T-helper 1 cell treated with Interleukin-12 subunit alpha and Interleukin-12 subunit beta and Interleukin-4 antibody, amounts not matched to agents 30 μg/mL and 1 μg/mL, for 36 hours (primary cell): ENCODE measurements around the gene CHN2.

Experiments
- H3K27ac Mint-ChIP-seq: one replicate; pipeline ENCODE4 v1.8.0; 2021; ENCODE audit warnings: mild to moderate bottlenecking, mixed read lengths
- H3K27me3 Mint-ChIP-seq: one replicate; pipeline ENCODE4 v1.8.0; 2021; ENCODE audit warnings: low read depth, mixed read lengths
- H3K36me3 Mint-ChIP-seq: one replicate; pipeline ENCODE4 v1.8.0; 2021; ENCODE audit warnings: low read depth, mixed read lengths
- H3K4me1 Mint-ChIP-seq: one replicate; pipeline ENCODE4 v1.8.0; 2021; ENCODE audit warnings: low read depth, mixed read lengths
- H3K4me3 Mint-ChIP-seq: one replicate; pipeline ENCODE4 v1.8.0; 2021; ENCODE audit warnings: mild to moderate bottlenecking, moderate library complexity, mixed read lengths
- H3K9me3 Mint-ChIP-seq: one replicate; pipeline ENCODE4 v1.8.0; 2021; ENCODE audit warnings: mixed read lengths

CHN2 gene

GRCh38 chr7:29285444-29285793 is 90.8 kb downstream of the CHN2 start:
- Mint-ChIP-seq H3K27ac (no peak overlapping the region), H3K36me3 (no peaks in the 10 kb centered on the region), H3K27me3 (peaks cover 62% of the 10 kb centered on the region), H3K4me1 (peaks cover 18% of the 10 kb centered on the region), H3K9me3 (no peaks in the 10 kb centered on the region), H3K4me3 (no peak overlapping the region)

- no peaks in the 10 kb centered on the region for H3K9me3 Mint-ChIP-seq
- H3K4me3 Mint-ChIP-seq, result no peak overlapping the region
- no peaks in the 10 kb centered on the region for H3K36me3 Mint-ChIP-seq
- peaks cover 66% of the 10 kb centered on the region for H3K27me3 Mint-ChIP-seq
- H3K4me1 Mint-ChIP-seq, result peaks cover 18% of the 10 kb centered on the region
- H3K27ac Mint-ChIP-seq, result no peak overlapping the region
Observed at GRCh38 chr7:29285861-29286260, 91.3 kb downstream of the CHN2 start.

GRCh38 chr7:29287366-29287765 is 92.8 kb downstream of the CHN2 start:
- Mint-ChIP-seq H3K27me3 (peaks cover 65% of the 10 kb centered on the region), H3K4me1 (peaks cover 18% of the 10 kb centered on the region), H3K9me3 (no peaks in the 10 kb centered on the region), H3K36me3 (no peaks in the 10 kb centered on the region), H3K4me3 (no peak overlapping the region), H3K27ac (no peak overlapping the region)

GRCh38 chr7:29288181-29289091 is 93.9 kb downstream of the CHN2 start:
- H3K4me1 Mint-ChIP-seq, result peaks cover 18% of the 10 kb centered on the region
- no peaks in the 10 kb centered on the region for H3K36me3 Mint-ChIP-seq
- H3K4me3 Mint-ChIP-seq, result no peak overlapping the region
- no peaks in the 10 kb centered on the region for H3K9me3 Mint-ChIP-seq
- no peak overlapping the region for H3K27ac Mint-ChIP-seq
- peaks cover 65% of the 10 kb centered on the region for H3K27me3 Mint-ChIP-seq

- Mint-ChIP-seq H3K4me1 (peaks cover 18% of the 10 kb centered on the region), H3K4me3 (no peak overlapping the region), H3K36me3 (no peaks in the 10 kb centered on the region), H3K27me3 (peaks cover 65% of the 10 kb centered on the region), H3K27ac (no peak overlapping the region), H3K9me3 (no peaks in the 10 kb centered on the region)
Observed at GRCh38 chr7:29289156-29290021, 94.8 kb downstream of the CHN2 start.

GRCh38 chr7:29290829-29291228 is 96.3 kb downstream of the CHN2 start:
- Mint-ChIP-seq H3K4me3 (no peak overlapping the region), H3K27ac (no peak overlapping the region), H3K9me3 (no peaks in the 10 kb centered on the region), H3K27me3 (peaks cover 54% of the 10 kb centered on the region), H3K36me3 (no peaks in the 10 kb centered on the region), H3K4me1 (peaks cover 8% of the 10 kb centered on the region)

GRCh38 chr7:29291723-29292618 is 97.4 kb downstream of the CHN2 start:
- peaks cover 2% of the 10 kb centered on the region for H3K4me1 Mint-ChIP-seq
- no peaks in the 10 kb centered on the region for H3K36me3 Mint-ChIP-seq
- H3K9me3 Mint-ChIP-seq, result no peaks in the 10 kb centered on the region
- peaks cover 45% of the 10 kb centered on the region for H3K27me3 Mint-ChIP-seq
- H3K4me3 Mint-ChIP-seq, result no peak overlapping the region
- no peak overlapping the region for H3K27ac Mint-ChIP-seq

GRCh38 chr7:29292886-29293658 is 98.5 kb downstream of the CHN2 start:
- H3K4me1 Mint-ChIP-seq, result no peaks in the 10 kb centered on the region
- H3K36me3 Mint-ChIP-seq, result no peaks in the 10 kb centered on the region
- no peak overlapping the region for H3K27ac Mint-ChIP-seq
- H3K9me3 Mint-ChIP-seq, result no peaks in the 10 kb centered on the region
- no peak overlapping the region for H3K4me3 Mint-ChIP-seq
- H3K27me3 Mint-ChIP-seq, result peaks cover 38% of the 10 kb centered on the region

GRCh38 chr7:29296421-29296820 is 101.8 kb downstream of the CHN2 start:
- no peak overlapping the region for H3K4me3 Mint-ChIP-seq
- H3K36me3 Mint-ChIP-seq, result no peaks in the 10 kb centered on the region
- H3K27ac Mint-ChIP-seq, result no peak overlapping the region
- H3K27me3 Mint-ChIP-seq, result peaks cover 20% of the 10 kb centered on the region
- no peaks in the 10 kb centered on the region for H3K4me1 Mint-ChIP-seq
- H3K9me3 Mint-ChIP-seq, result no peaks in the 10 kb centered on the region

- H3K4me1 Mint-ChIP-seq, result no peaks in the 10 kb centered on the region
- no peaks in the 10 kb centered on the region for H3K9me3 Mint-ChIP-seq
- no peak overlapping the region for H3K27ac Mint-ChIP-seq
- peaks cover 14% of the 10 kb centered on the region for H3K27me3 Mint-ChIP-seq
- H3K4me3 Mint-ChIP-seq, result no peak overlapping the region
- no peaks in the 10 kb centered on the region for H3K36me3 Mint-ChIP-seq
Observed at GRCh38 chr7:29297194-29297890, 102.8 kb downstream of the CHN2 start.

GRCh38 chr7:29299086-29299485 is 104.5 kb downstream of the CHN2 start:
- H3K4me3 Mint-ChIP-seq, result no peak overlapping the region
- H3K9me3 Mint-ChIP-seq, result no peaks in the 10 kb centered on the region
- no peak overlapping the region for H3K27ac Mint-ChIP-seq
- H3K36me3 Mint-ChIP-seq, result no peaks in the 10 kb centered on the region
- H3K4me1 Mint-ChIP-seq, result no peaks in the 10 kb centered on the region
- H3K27me3 Mint-ChIP-seq, result peaks cover 11% of the 10 kb centered on the region

- Mint-ChIP-seq H3K4me1 (no peaks in the 10 kb centered on the region), H3K4me3 (no peak overlapping the region), H3K9me3 (no peaks in the 10 kb centered on the region), H3K27ac (no peak overlapping the region), H3K36me3 (no peaks in the 10 kb centered on the region), H3K27me3 (peaks cover 11% of the 10 kb centered on the region)
Observed at GRCh38 chr7:29300026-29300480, 105.5 kb downstream of the CHN2 start.

GRCh38 chr7:29300649-29301048 is 106.1 kb downstream of the CHN2 start:
- Mint-ChIP-seq H3K9me3 (no peaks in the 10 kb centered on the region), H3K27me3 (peaks cover 11% of the 10 kb centered on the region), H3K27ac (no peak overlapping the region)

More at GRCh38 chr7:29300649-29301048, 106.1 kb downstream of the CHN2 start:
- no peaks in the 10 kb centered on the region for H3K4me1 Mint-ChIP-seq
- no peak overlapping the region for H3K4me3 Mint-ChIP-seq
- no peaks in the 10 kb centered on the region for H3K36me3 Mint-ChIP-seq
